H9 (cell line): ENCODE data around the gene SRGAP1. TPM values are rescaled to one million over a fixed set of nuclear protein-coding genes. Genes with fewer than 3 reads are reported as not detected.

Experiments used
- DNase-seq: peaks from one replicate; pipeline ENCODE4 v3.0.0-alpha.2; 2017
- H2AFZ ChIP-seq: one replicate; pipeline ENCODE4 v1.6.1; 2013; ENCODE audit warnings: mild to moderate bottlenecking, low read length, control low read depth, moderate library complexity
- H2AK5ac ChIP-seq: 2 replicates; pipeline ENCODE4 v1.6.1; 2013; ENCODE audit warnings: low read length, control low read depth, mixed read lengths; ENCODE audit not compliant: insufficient read length
- H2BK120ac ChIP-seq: one replicate; pipeline ENCODE4 v1.6.1; 2013; ENCODE audit warnings: low read depth, mild to moderate bottlenecking, low read length, control low read depth, inconsistent platforms; ENCODE audit not compliant: poor library complexity, severe bottlenecking
- H2BK12ac ChIP-seq: 2 replicates; pipeline ENCODE4 v1.6.1; 2013; ENCODE audit warnings: low read length, control low read depth, mixed read lengths, low read depth; ENCODE audit not compliant: insufficient read length
- H2BK15ac ChIP-seq: 2 replicates; pipeline ENCODE4 v1.6.1; 2013; ENCODE audit warnings: low read depth, low read length, control low read depth
- H2BK20ac ChIP-seq: one replicate; pipeline ENCODE4 v1.6.1; 2013; ENCODE audit warnings: low read depth, mild to moderate bottlenecking, low read length, control low read depth, inconsistent platforms; ENCODE audit not compliant: poor library complexity, severe bottlenecking
- H2BK5ac ChIP-seq: 2 replicates; pipeline ENCODE4 v1.6.1; 2013; ENCODE audit warnings: low read length, control low read depth, mixed read lengths; ENCODE audit not compliant: insufficient read length
- H3K14ac ChIP-seq: 2 replicates; pipeline ENCODE4 v1.6.1; 2013; ENCODE audit warnings: low read length, control low read depth; ENCODE audit not compliant: insufficient read depth
- H3K18ac ChIP-seq: 2 replicates; pipeline ENCODE4 v1.6.1; 2013; ENCODE audit warnings: low read depth, mild to moderate bottlenecking, mixed read lengths, low read length, control low read depth; ENCODE audit not compliant: insufficient read length
- H3K23ac ChIP-seq: 2 replicates; pipeline ENCODE4 v1.6.1; 2013; ENCODE audit warnings: low read length, control low read depth, mixed read lengths, low read depth; ENCODE audit not compliant: insufficient read length
- H3K23me2 ChIP-seq: 2 replicates; pipeline ENCODE4 v1.6.1; 2013; ENCODE audit warnings: low read depth, mild to moderate bottlenecking, mixed read lengths, low read length, control low read depth; ENCODE audit not compliant: insufficient read length, poor library complexity, severe bottlenecking
- H3K27ac ChIP-seq: 2 replicates; pipeline ENCODE4 v1.5.1; 2013; ENCODE audit warnings: low read length, control low read depth, mixed read lengths, low read depth; ENCODE audit not compliant: insufficient read length
- H3K27me3 ChIP-seq: 2 replicates; pipeline ENCODE4 v1.6.1; 2013; ENCODE audit warnings: low read length, control low read depth, inconsistent platforms; ENCODE audit not compliant: insufficient read depth
- H3K4ac ChIP-seq: 2 replicates; pipeline ENCODE4 v1.6.1; 2013; ENCODE audit warnings: low read depth, mild to moderate bottlenecking, control low read depth, inconsistent platforms, low read length, moderate library complexity
- H3K4me1 ChIP-seq: 2 replicates; pipeline ENCODE4 v1.6.1; 2013; ENCODE audit warnings: low read length, control low read depth, inconsistent platforms; ENCODE audit not compliant: insufficient read depth
- H3K4me2 ChIP-seq: 2 replicates; pipeline ENCODE4 v1.6.1; 2013; ENCODE audit warnings: low read length, control low read depth, mixed read lengths; ENCODE audit not compliant: insufficient read length, insufficient read depth
- H3K56ac ChIP-seq: 2 replicates; pipeline ENCODE4 v1.6.1; 2013; ENCODE audit warnings: low read depth, mild to moderate bottlenecking, mixed read lengths, low read length, control low read depth; ENCODE audit not compliant: insufficient read length
- H3K79me1 ChIP-seq: 2 replicates; pipeline ENCODE4 v1.6.1; 2013; ENCODE audit warnings: low read depth, mild to moderate bottlenecking, moderate library complexity, low read length, control low read depth, inconsistent platforms; ENCODE audit not compliant: insufficient read depth, poor library complexity, severe bottlenecking
- H3K79me2 ChIP-seq: 2 replicates; pipeline ENCODE4 v1.6.1; 2013; ENCODE audit warnings: low read length, control low read depth, inconsistent platforms; ENCODE audit not compliant: insufficient read depth
- H3K9ac ChIP-seq: 2 replicates; pipeline ENCODE4 v1.6.1; 2013; ENCODE audit warnings: low read length, control low read depth, mixed read lengths; ENCODE audit not compliant: insufficient read length; ENCODE audit errors: extremely low read depth
- H3K9me3 ChIP-seq: one replicate; pipeline ENCODE4 v1.6.1; 2013; ENCODE audit warnings: low read depth, low read length, inconsistent platforms; ENCODE audit not compliant: control insufficient read depth
- H3T11ph ChIP-seq: one replicate; pipeline ENCODE4 v1.6.1; 2013; ENCODE audit warnings: mild to moderate bottlenecking, low read length, control low read depth, inconsistent platforms
- H4K20me1 ChIP-seq: one replicate; pipeline ENCODE4 v1.6.1; 2013; ENCODE audit not compliant: control insufficient read depth, insufficient read length, insufficient read depth
- H4K5ac ChIP-seq: 2 replicates; pipeline ENCODE4 v1.6.1; 2013; ENCODE audit warnings: low read depth, mild to moderate bottlenecking, mixed read lengths, low read length, control low read depth; ENCODE audit not compliant: insufficient read length
- H4K8ac ChIP-seq: replicated peaks from 2 replicates; pipeline ENCODE4 v1.6.1; 2013; ENCODE audit warnings: low read length, control low read depth, mixed read lengths, low read depth; ENCODE audit not compliant: insufficient read length
- H4K91ac ChIP-seq: 2 replicates; pipeline ENCODE4 v1.6.1; 2013; ENCODE audit warnings: low read depth, mild to moderate bottlenecking, moderate library complexity, mixed read lengths, low read length, control low read depth; ENCODE audit not compliant: insufficient read length
- H3K27ac Mint-ChIP-seq, 3 experiments: 2 replicates in 2 of 3; 3 replicates in 1 of 3; pipeline ENCODE4 v1.8.0; 2020 to 2021; ENCODE audit warnings: mixed read lengths in 3 of 3, mild to moderate bottlenecking in 1 of 3, moderate library complexity in 1 of 3
- H3K27me3 Mint-ChIP-seq: 2 replicates; pipeline ENCODE4 v1.8.0; 2021; ENCODE audit warnings: low read depth, mild to moderate bottlenecking, moderate library complexity, mixed read lengths
- H3K36me3 Mint-ChIP-seq, 3 experiments: 2 replicates in 2 of 3; 3 replicates in 1 of 3; pipeline ENCODE4 v1.8.0; 2020 to 2021; ENCODE audit warnings: low read depth in 3 of 3, mixed read lengths in 3 of 3; ENCODE audit not compliant: insufficient read depth in 1 of 3
- H3K4me1 Mint-ChIP-seq, 2 experiments: 2 replicates each; pipeline ENCODE4 v1.8.0; 2020; ENCODE audit warnings: mixed read lengths in 2 of 2
- H3K4me3 Mint-ChIP-seq, 2 experiments: 2 replicates in 1 of 2; 3 replicates in 1 of 2; pipeline ENCODE4 v1.8.0; 2020 to 2021; ENCODE audit warnings: mild to moderate bottlenecking in 2 of 2, mixed read lengths in 2 of 2, moderate library complexity in 1 of 2
- H3K9me3 Mint-ChIP-seq, 2 experiments: 2 replicates in 1 of 2; 3 replicates in 1 of 2; pipeline ENCODE4 v1.8.0; 2020; ENCODE audit warnings: mild to moderate bottlenecking in 2 of 2, mixed read lengths in 2 of 2, moderate library complexity in 1 of 2
- CTCF ChIP-seq: fragments of 200-600 bp; sonication (generic); conservative IDR thresholded peaks from 3 replicates; pipeline ENCODE4 v1.8.0; 2021; ENCODE audit warnings: antibody characterized with exemption, mild to moderate bottlenecking
- WGBS: extraction: QIAGEN DNeasy Blood & Tissue Kit; methylation state at CpG from one replicate; pipeline ENCODE4 v1.1.7; 2013; ENCODE audit warnings: missing lambda C conversion rate, low lambda C conversion rate, mixed read lengths; ENCODE audit not compliant: insufficient read length; ENCODE audit errors: extremely low coverage; 5-methylcytosine and 5-hydroxymethylcytosine counted together
- total RNA-seq: library from RNA; stranded (reverse); gene quantifications from 2 replicates; pipeline ENCODE4 v1.2.1, GENCODE V29; 2021

SRGAP1 gene
- total RNA-seq, 1 experiment from 2014 or later: 4.8 TPM

DNA sequence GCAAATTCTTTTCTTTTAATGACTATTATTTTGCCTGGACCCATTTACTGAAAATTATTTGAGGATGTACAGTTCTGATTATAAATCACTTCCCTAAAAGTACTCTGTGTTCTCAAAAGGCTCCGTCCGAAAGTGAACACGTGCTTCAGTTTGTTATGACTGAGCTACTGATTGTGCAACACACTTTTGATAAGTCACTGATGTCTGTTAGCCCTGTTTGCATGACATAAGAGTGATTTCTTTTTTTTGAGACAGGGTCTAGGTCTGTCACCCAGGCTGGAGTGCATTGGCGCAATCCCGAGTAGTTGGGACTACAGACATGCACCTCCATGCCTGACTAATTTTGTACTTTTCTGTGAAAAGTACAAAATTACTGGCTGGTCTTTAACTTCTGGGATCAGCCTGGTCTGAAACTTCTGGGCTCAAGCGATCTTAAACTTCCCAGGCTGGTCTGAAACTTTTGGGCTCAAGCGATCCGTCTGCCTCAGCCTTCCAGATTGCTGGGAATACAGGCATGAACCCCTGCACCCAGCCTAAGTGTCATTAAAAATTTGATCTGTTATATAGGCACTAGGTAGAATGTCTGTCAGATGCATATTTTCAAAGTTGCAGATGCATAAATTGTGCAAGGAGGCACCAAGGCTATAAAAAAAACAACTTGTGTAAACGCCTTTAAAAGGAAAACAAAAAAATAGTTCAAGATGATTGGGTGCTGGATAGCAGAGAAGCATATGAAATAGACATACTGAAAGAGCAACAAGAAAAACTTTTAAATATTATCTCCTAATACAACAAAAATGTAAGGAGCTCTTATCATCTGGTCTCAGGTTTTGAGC is 111.5 kb downstream of the SRGAP1 start:
- no peak overlapping the region for H3K14ac ChIP-seq
- no peak overlapping the region for H3K4me3 Mint-ChIP-seq
- H2BK15ac ChIP-seq: no peak overlapping the region
- H2BK20ac ChIP-seq: no peak overlapping the region
- H2BK5ac ChIP-seq: no peak overlapping the region
- TF ChIP-seq CTCF: no peak
- H3K9ac ChIP-seq: no peak overlapping the region
- no peak for DNase-seq
- no peak overlapping the region for H2AFZ ChIP-seq
- no peak overlapping the region for H3K4me2 ChIP-seq
- H3K9me3 Mint-ChIP-seq: no peaks in the 10 kb centered on the region
- no peaks in the 10 kb centered on the region for H3K9me3 ChIP-seq
- no peak overlapping the region for H4K91ac ChIP-seq
- H3K27ac Mint-ChIP-seq: peak overlapping the region in 1 of 3 experiments; percentile 73; a peak in 3 of 7 replicates
- no peak overlapping the region for H3K27ac ChIP-seq
- no peaks in the 10 kb centered on the region for H4K20me1 ChIP-seq
- H3K23me2 ChIP-seq: no peaks in the 10 kb centered on the region
- no peak overlapping the region for H4K8ac ChIP-seq
- H3K4me1 ChIP-seq: no peaks in the 10 kb centered on the region
- no peak overlapping the region for H2AK5ac ChIP-seq
- H3K56ac ChIP-seq: no peak overlapping the region
- H2BK12ac ChIP-seq: no peak overlapping the region
- no peak overlapping the region for H3K23ac ChIP-seq
- H3K79me1 ChIP-seq: no peaks in the 10 kb centered on the region
- H3T11ph ChIP-seq: no peak overlapping the region
- no peak overlapping the region for H4K5ac ChIP-seq
- H3K18ac ChIP-seq: no peak overlapping the region
- H3K27me3 Mint-ChIP-seq: no peaks in the 10 kb centered on the region
- H3K79me2 ChIP-seq: no peaks in the 10 kb centered on the region
- WGBS: no CpG with 5 or more reads among the region's 9 CpGs
- no peak overlapping the region for H3K4ac ChIP-seq
- no peak overlapping the region for H2BK120ac ChIP-seq
- no peaks in the 10 kb centered on the region for H3K4me1 Mint-ChIP-seq
- no peaks in the 10 kb centered on the region for H3K36me3 Mint-ChIP-seq
- no peaks in the 10 kb centered on the region for H3K27me3 ChIP-seq
